ENCODE data around the gene GALNT15.

GRCh38 chr3:16219777-16220176 lies 45.3 kb downstream of the GALNT15 start:
- no peak for TF ChIP-seq CTCF (IDR thresholded peaks at IDR 0.05)
- no peak for TF ChIP-seq POLR2A (IDR thresholded peaks at IDR 0.05)

All from sigmoid colon (tissue), 3 donors.